ENCODE data around the gene MIER2.

Gene MIER2

GRCh38 chr19:377801-378581, 33.4 kb upstream of the MIER2 start:
- DNase-seq, result no peak

- DNase-seq, result no peak
These were observed 31.5 kb upstream of the MIER2 start for GRCh38 chr19:376111-376470.

GRCh38 chr19:375395-376110, 31.0 kb upstream of the MIER2 start:
- no peak for DNase-seq

- DNase-seq, result no peak
These were observed 30.3 kb upstream of the MIER2 start for GRCh38 chr19:374886-375235.

DNA sequence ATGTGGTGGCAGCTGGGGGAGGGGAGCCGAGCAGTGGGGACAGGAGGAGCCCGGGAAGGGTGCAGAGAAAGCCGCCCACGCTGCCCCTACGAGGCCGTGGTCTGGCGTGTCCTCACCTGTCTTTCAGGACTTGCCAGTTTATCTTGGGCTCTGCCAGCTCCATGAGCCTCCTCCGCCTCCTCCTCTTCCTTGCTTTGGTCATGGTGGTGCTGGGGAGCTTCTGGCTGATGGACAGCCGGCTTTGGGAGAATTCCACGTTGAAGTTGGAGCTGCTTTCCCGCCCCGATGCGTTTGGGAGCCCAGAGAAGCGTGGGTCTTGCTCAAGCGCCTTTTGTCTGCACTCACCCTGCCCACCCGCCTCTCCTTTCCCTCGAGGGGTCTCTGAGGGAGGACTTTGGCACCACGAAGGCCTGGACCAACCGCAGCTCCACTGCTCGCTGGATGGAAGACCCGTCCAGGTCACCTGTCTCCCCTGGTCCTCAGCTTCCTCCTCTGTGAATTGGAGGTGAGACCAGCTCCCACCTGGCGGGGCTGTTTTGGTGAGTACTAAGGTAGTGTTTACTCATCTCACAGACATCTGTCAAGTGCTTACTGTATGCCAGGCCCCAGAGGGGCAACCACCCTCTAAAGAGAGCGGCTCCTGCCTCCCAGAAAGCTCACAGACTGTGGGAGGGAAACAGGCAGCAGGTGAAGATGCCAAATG, 29.7 kb upstream of the MIER2 start:
- DNase-seq, result no peak

DNA sequence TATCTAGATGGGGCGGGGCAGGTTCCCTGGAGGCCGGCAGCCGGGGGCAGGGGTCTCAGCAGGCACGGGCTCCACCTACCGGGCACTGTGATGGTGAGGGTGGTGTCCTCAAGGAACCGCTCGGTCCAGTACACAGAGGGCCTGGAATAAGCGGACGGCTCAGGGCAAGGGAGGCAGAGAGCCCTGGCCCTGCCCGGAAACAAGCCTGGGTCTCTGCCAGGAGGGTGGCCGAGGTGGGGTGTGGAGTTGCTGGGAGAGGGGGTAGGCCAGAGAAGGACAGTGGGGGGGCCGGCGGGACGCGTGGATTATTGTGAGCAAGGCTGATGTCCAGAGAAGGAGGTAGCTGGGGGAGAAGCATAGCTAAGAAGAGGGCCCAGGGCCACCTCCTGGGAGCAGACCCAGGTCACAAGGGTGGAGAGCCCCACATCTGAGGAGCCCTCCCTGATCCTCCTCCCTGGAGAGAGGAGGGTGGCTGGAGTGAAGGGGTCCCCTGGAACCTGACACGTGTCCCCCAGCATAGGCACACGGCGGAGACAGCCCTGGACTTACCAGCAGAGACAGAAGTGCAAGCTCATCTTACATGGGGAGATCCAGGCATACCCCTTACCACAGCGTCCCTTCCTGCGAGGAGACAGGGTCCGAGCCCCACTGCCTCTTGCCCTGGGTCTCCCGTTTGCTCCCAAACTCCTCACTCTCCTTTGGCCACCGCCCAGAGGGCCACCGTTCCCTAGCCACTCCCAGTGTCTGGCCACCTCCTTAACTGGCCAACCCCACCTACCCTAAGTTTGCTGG, 29.0 kb upstream of the MIER2 start:
- no peak for DNase-seq

GRCh38 chr19:372306-372890, 27.8 kb upstream of the MIER2 start:
- DNase-seq, result no peak

- no peak for DNase-seq
These were observed 27.0 kb upstream of the MIER2 start for GRCh38 chr19:371501-372168.

DNA sequence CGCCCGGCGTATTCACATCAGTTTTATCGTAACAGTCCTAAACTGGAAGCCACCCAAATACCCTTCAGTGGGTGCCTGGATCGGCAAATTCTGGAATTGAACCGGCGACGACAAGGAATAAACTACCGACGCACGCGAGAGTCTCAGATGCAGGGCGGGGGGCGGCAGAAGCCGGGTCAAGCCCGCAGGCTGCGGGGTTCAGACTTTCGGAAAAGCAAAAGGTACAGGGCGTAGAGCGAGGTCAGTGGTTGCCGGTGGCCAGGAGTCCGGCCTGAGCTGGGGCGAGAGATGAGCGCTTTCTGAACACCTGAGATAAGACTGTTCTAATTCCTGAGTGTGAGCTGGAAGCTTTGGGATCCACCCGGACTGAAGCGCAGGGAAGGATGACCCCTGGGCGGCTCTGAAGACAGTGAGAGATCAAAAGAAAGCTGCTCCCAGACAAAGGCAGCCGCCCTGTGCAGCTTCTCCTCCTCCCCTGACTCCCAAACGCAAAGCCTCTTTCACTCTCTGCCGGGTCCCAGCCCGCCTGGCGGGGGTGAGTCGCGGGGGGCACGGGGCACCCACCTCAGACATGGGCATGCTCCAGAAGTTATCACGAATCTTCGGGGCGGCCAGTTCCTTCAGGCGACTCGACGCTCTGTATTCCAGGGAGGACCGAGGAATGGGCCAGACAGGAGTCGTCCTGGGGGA, 26.2 kb upstream of the MIER2 start:
- DNase-seq, result no peak

DNA sequence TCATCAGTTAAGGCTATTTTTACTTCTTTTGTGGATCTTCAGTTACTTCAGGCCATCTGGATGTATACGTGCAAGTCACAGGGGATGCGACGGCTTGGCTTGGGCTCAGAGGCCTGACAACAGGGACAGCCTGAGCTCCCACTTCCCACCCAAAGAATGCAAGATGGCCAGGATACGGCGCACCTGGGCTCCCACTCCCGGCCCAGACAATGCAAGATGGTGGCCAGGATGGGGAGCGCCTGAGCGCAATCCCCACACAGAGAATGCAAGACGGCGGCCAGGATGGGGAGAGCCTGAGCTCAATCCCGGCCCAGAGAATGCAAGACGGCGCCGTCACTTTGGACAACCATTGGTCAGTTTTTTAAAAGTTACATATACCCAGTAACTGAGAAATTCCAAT, 25.3 kb upstream of the MIER2 start:
- no peak for DNase-seq

- DNase-seq, result no peak
These were observed 24.7 kb upstream of the MIER2 start for GRCh38 chr19:369256-369655.

- DNase-seq, result no peak
These were observed 24.0 kb upstream of the MIER2 start for GRCh38 chr19:368630-369024.

DNA sequence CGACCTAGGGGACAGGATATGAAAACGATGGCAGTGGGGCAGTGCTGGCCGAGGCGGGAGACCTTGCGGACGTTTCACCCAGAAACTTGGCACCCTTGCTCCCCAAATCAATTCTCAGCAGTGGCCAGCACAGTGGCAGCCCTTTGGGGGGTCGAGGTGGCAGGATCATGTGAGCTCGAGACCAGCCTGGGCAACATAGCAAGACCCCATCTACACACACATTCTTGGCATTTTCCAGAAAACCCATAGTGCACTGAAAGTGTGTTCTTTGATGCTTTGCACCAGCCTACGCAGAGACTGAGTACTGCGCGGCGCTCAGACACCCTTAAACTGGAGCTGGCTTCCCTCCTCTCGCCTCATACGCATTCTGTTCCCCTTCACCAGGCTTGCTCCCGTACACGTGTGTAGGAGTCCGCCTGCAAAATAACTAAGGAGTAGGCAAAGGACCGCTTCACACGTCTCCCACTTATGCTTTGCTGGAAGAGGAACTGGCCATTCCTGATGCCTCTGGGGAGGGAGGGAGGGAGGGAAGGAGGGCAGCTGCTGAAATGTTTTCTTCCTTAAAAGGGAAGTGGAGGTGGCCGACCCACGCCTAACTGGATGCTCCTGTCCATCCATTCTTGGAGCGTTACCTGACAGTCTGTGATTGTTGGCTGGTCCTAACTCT, 23.5 kb upstream of the MIER2 start:
- no peak for DNase-seq

- no peak for DNase-seq
These were observed 23.0 kb upstream of the MIER2 start for GRCh38 chr19:367561-367960.

DNA sequence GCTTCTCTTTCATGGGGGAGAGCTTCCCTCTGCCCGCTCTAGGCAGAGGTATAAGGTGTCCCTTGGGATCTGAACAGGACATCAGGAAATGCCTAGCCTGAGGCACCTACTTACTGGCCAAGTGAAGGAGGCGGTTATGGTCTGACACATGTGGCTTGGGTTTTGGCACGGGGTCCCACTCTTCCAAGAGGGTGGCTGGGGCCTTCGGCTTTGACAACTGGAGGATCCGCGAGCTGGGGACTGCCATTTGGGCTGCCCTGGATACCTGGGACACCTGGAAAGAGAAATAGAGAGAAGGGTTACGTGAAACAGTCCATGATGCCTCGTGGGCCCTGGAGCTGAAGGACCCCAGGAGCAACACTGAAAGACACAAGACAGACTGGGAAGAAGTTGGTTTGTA, 22.4 kb upstream of the MIER2 start:
- no peak for DNase-seq

DNA sequence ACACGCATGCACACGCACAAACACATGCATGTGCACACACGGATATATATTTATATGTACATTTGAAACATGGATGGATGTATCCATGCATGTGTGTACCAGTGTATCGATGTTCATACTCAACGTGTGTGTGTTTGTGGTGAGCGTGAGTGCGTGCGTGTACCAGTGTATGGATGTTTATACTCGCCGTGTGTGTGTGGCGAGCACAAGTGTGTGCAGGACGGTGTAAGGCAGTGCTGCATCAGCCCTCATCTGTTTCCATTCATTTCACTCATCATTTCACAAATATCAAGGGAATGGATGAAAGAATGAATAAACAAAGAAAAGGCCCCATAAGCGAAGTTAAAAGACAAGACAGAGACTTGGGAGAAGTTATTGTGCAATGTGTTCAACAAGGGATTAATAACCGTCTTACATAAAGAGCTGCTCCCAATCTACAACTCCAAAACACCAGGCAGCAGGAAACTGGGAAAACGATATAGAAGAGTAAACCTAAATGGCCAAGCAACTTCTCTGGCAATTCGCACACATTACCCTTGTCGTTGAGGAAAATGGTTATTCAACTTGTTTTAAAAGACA, 21.7 kb upstream of the MIER2 start:
- no peak for DNase-seq

GRCh38 chr19:364496-365287, 20.1 kb upstream of the MIER2 start:
- no peak for DNase-seq

- no peak for DNase-seq
These were observed 18.1 kb upstream of the MIER2 start for GRCh38 chr19:362683-363082.

GRCh38 chr19:362154-362553, 17.6 kb upstream of the MIER2 start:
- DNase-seq, result no peak

GRCh38 chr19:359653-359925, 15.0 kb upstream of the MIER2 start:
- no peak for DNase-seq
